ENCODE results near the gene PRKX. TPM values are rescaled to one million over a fixed set of nuclear protein-coding genes. Genes with fewer than 3 reads are reported as not detected.
A peak's percentile ranks its signal among the peaks of the same experiment; 100 is the strongest.
"Not testable (repeated sequence)": the region's sequence is repeated elsewhere in the genome, so short reads cannot be mapped to it uniquely, and the experiment has no call there.

Gene PRKX
- total and polyA plus RNA-seq, 2 experiments from 2014 or later, result 12.1 to 18.2 TPM

DNA sequence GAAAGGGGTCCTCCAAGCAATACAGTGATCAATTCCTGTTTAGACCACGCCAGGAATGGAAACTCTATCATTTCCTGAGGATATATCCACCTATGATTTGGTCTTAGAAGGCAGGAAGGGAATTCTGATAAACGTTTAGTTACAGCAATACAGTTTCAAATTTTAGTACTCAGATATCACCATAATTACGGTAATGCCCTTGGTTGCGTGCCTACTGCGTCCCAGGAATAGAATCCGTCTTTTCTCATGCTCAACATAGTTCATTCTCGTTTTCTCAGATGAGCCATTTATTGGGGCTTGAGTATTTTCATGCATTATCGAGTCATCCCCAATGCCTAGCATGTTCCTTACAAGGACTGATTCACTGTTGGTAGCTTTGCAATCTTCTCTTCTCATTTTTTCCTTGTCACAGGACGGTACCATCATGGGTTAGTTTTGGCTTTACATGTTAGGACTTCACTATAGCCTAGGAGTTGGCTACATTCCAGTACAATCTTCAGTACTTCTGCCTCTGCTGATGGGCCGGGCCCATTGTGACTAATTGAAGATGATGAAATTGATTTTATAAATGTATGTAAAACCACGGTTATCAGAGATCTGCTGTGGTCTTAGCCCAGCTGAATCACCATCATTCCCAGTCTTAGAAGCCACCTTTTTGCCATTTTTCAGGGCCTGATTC lies 4.4 kb upstream of the PRKX start:
- H2AFZ ChIP-seq, result no peak overlapping the region
- H3K36me3 ChIP-seq (replicated peaks; ENCODE audit: insufficient read depth, low read depth), result no peaks in the 10 kb centered on the region

DNA sequence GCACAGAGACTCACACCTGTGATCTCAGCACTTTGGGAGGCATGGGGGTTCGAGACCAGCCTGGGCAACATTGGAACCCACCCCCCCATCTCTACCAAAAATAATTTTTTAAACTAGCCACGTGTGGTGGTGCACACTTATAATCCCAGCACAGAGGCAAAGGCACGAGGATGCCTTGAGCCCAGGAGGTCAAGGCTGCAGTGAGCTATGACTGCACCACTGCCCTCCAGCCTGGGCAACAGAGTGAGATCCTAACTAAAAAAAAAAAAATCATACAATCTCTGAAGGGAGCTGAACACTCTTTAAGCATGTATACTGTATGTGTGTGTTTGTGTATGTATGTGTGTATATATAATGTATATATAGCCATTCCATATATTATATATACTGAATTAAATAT lies 2.5 kb upstream of the PRKX start:
- no peak overlapping the region for H3K4me3 ChIP-seq
- no peaks in the 10 kb centered on the region for H3K27me3 ChIP-seq
- no peaks in the 10 kb centered on the region for H3K79me2 ChIP-seq
- WGBS (ENCODE audit: low lambda C conversion rate, missing lambda C conversion rate), result 68% methylated on average over 3 of the region's 3 CpGs
- no peak overlapping the region for H2AFZ ChIP-seq
- no peak overlapping the region for H3K27ac ChIP-seq
- DNase-seq (ENCODE audit: low spot score), result no peak
- TF ChIP-seq EZH2 (IDR thresholded peaks at IDR 0.05; ENCODE audit: borderline replicate concordance), result no peak
- TF ChIP-seq, protein P1, sequence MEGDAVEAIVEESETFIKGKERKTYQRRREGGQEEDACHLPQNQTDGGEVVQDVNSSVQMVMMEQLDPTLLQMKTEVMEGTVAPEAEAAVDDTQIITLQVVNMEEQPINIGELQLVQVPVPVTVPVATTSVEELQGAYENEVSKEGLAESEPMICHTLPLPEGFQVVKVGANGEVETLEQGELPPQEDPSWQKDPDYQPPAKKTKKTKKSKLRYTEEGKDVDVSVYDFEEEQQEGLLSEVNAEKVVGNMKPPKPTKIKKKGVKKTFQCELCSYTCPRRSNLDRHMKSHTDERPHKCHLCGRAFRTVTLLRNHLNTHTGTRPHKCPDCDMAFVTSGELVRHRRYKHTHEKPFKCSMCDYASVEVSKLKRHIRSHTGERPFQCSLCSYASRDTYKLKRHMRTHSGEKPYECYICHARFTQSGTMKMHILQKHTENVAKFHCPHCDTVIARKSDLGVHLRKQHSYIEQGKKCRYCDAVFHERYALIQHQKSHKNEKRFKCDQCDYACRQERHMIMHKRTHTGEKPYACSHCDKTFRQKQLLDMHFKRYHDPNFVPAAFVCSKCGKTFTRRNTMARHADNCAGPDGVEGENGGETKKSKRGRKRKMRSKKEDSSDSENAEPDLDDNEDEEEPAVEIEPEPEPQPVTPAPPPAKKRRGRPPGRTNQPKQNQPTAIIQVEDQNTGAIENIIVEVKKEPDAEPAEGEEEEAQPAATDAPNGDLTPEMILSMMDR (IDR thresholded peaks at IDR 0.05; ENCODE audit: poor library complexity), result no peak
- TF ChIP-seq EZH2phosphoT487 (IDR thresholded peaks at IDR 0.05; ENCODE audit: low read depth, severe bottlenecking, unreplicated experiment), result no peak
- H3K9me3 ChIP-seq (ENCODE audit: low read depth), result no peaks in the 10 kb centered on the region
- no peaks in the 10 kb centered on the region for H4K20me1 ChIP-seq (ENCODE audit: insufficient read depth, poor library complexity, severe bottlenecking)
- no peaks in the 10 kb centered on the region for H3K9me2 ChIP-seq (replicated peaks; ENCODE audit: insufficient read depth)
- H3K36me3 ChIP-seq (replicated peaks; ENCODE audit: insufficient read depth, low read depth), result no peaks in the 10 kb centered on the region
- H3K4me2 ChIP-seq, result no peak overlapping the region
- no peaks in the 10 kb centered on the region for H3K4me1 ChIP-seq (ENCODE audit: insufficient read depth)

More for the DNA sequence above, 4.4 kb upstream of the PRKX start:
- H3K4me1 ChIP-seq (ENCODE audit: insufficient read depth), result no peaks in the 10 kb centered on the region
- H3K4me3 ChIP-seq, result no peak overlapping the region
- WGBS (ENCODE audit: low lambda C conversion rate, missing lambda C conversion rate), result 77% methylated on average over 11 of the region's 11 CpGs
- H3K9me3 ChIP-seq (ENCODE audit: low read depth), result no peaks in the 10 kb centered on the region
- H4K20me1 ChIP-seq (ENCODE audit: insufficient read depth, poor library complexity, severe bottlenecking), result no peaks in the 10 kb centered on the region
- no peak overlapping the region for H3K4me2 ChIP-seq
- no peaks in the 10 kb centered on the region for H3K79me2 ChIP-seq
- H3K9me2 ChIP-seq (replicated peaks; ENCODE audit: insufficient read depth), result no peaks in the 10 kb centered on the region
- no peak overlapping the region for H3K27ac ChIP-seq
- TF ChIP-seq, protein P1 (IDR thresholded peaks at IDR 0.05; ENCODE audit: poor library complexity), result no peak
- TF ChIP-seq EZH2phosphoT487 (IDR thresholded peaks at IDR 0.05; ENCODE audit: low read depth, severe bottlenecking, unreplicated experiment) (no peak), EZH2 (IDR thresholded peaks at IDR 0.05; ENCODE audit: borderline replicate concordance) (no peak)
- no peaks in the 10 kb centered on the region for H3K27me3 ChIP-seq
- no peak for DNase-seq (ENCODE audit: low spot score)

DNA sequence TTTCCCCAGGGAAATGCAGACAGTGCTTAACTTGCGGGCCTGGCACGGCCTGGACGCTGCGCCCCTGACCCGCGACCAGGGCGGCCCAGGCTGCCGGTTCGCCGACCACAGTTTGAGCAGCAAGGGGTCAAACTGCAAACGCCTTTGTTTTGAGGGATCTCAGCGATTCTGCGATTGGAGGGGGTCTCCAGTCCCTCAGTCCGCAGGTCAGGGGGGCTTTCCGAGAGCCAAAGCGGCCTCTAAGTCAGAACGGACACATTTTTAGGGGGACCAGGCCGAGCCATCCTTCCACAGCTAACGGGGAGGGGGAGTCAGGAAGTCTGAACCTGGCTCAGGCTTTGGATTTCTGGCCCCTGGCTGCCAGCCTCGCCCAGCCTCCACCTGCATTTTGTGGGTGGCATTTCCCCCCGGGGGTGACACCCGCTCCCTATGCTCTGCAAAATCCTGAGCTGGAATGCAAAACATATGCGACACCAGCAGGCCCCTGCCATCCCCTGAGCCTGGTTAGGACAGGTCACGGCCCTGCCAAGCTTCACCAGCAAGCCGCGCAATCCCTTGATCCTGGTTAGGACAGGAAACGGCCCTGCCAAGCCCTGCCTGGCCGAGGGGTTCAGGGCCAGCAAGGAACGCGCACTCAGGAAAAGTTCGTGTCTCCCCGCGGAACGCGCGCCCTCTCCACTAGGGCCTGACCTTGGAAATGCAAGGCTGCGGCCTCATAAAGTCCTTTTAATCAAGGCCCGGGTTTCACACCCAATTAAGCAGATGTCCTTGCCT lies 1.4 kb upstream of the PRKX start:
- WGBS (ENCODE audit: low lambda C conversion rate, missing lambda C conversion rate), result 66% methylated on average over 38 of the region's 38 CpGs
- H3K27me3 ChIP-seq, H3K4me2 ChIP-seq: not testable (repeated sequence)

DNA sequence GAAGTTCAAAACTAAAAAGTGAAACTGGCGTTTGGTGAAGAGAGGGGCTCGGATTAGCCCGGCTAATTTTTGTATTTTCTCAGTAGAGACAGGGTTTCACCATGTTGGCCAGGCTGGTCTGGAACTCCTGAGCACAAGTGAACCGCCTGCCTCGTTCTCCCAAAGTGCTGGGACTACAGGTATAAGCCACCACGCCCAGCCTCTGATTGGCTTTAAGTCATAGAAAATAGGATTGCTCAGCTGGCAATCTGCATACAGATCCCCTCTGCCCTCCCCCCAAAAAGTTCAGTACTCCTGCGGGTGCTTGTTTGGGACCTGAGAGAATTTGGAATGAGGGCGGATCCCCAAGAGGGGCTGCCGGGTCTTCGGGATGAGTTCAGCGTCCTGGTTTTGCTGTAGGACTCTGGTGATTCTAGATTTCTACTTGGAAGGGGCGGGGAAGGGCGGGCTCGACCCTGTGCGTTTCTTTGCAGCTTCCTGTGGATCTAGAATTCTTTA lies 537 bp upstream of the PRKX start:
- H3K4me2 ChIP-seq, result peak overlapping the region; percentile 71
- no peaks in the 10 kb centered on the region for H3K4me1 ChIP-seq (ENCODE audit: insufficient read depth)
- H4K20me1 ChIP-seq (ENCODE audit: insufficient read depth, poor library complexity, severe bottlenecking), result no peaks in the 10 kb centered on the region
- DNase-seq (ENCODE audit: low spot score), result peak; percentile 6
- H3K9me2 ChIP-seq (replicated peaks; ENCODE audit: insufficient read depth), result no peaks in the 10 kb centered on the region
- H3K36me3 ChIP-seq (replicated peaks; ENCODE audit: insufficient read depth, low read depth), result no peaks in the 10 kb centered on the region
- H3K4me3 ChIP-seq, result peak overlapping the region; percentile 58
- TF ChIP-seq EZH2 (IDR thresholded peaks at IDR 0.05; ENCODE audit: borderline replicate concordance), result no peak
- TF ChIP-seq, protein P1 (IDR thresholded peaks at IDR 0.05; ENCODE audit: poor library complexity), result no peak
- peak overlapping the region; percentile 61 for H2AFZ ChIP-seq
- H3K9me3 ChIP-seq (ENCODE audit: low read depth), result no peaks in the 10 kb centered on the region
- H3K27ac ChIP-seq, result no peak overlapping the region
- H3K27me3 ChIP-seq, result no peaks in the 10 kb centered on the region
- H3K79me2 ChIP-seq, result peaks cover 5% of the 10 kb centered on the region
- WGBS (ENCODE audit: low lambda C conversion rate, missing lambda C conversion rate), result 43% methylated on average over 15 of the region's 15 CpGs

More for the DNA sequence above, 1.4 kb upstream of the PRKX start:
- H3K4me3 ChIP-seq; H3K36me3 ChIP-seq (replicated peaks; ENCODE audit: insufficient read depth, low read depth); H3K79me2 ChIP-seq; DNase-seq (ENCODE audit: low spot score); H3K27ac ChIP-seq; H3K9me2 ChIP-seq (replicated peaks; ENCODE audit: insufficient read depth); H2AFZ ChIP-seq; H4K20me1 ChIP-seq (ENCODE audit: insufficient read depth, poor library complexity, severe bottlenecking); H3K4me1 ChIP-seq (ENCODE audit: insufficient read depth); H3K9me3 ChIP-seq (ENCODE audit: low read depth): not testable (repeated sequence)

Measured in hepatocyte (in vitro differentiated cells).